ENCODE results near the gene LAMTOR2. TPM values are rescaled to one million over a fixed set of nuclear protein-coding genes. Genes with fewer than 3 reads are reported as not detected.

Gene LAMTOR2
- total and polyA plus RNA-seq, 9 of the 15 experiments (the other 6 are each of a cell fraction or from before 2014, with no cell fraction given) = 39.0 to 161 (median 74.6) TPM

GRCh38 chr1:156054500-156055280, at the start of gene LAMTOR2 (continued):
- 0 out of 2 replicates have a peak, but pooled peaks have one; percentile 5 for TF ChIP-seq ZNF764 (CRISPR knock-in tag; IDR thresholded peaks at IDR 0.05; ENCODE audit: low read depth)
- TF ChIP-seq HDAC1 (IDR thresholded peaks at IDR 0.05) = peak in 1 of 2 experiments; percentile 86; a peak in 2 of 4 replicates
- no peak for TF ChIP-seq PTTG1 (tag; IDR thresholded peaks at IDR 0.05; ENCODE audit: low read depth)
- TF ChIP-seq ZNF384 (IDR thresholded peaks at IDR 0.05; ENCODE audit: low read depth, low read length) = no peak
- peak; percentile 58 to 71 for TF ChIP-seq NRF1 (conservative IDR thresholded peaks at IDR 0.05 in 1 of 2, IDR thresholded peaks at IDR 0.05 in 1 of 2)
- peak; percentile 84 for TF ChIP-seq GABPA (tag; conservative IDR thresholded peaks at IDR 0.05; ENCODE audit: low read depth)
- no peak for TF ChIP-seq FOXP4 (CRISPR knock-in tag; IDR thresholded peaks at IDR 0.05; ENCODE audit: borderline replicate concordance)
- peak; percentile 11; the same call in 1 of the 2 replicates for TF ChIP-seq DPF2 (IDR thresholded peaks at IDR 0.05)
- no peak for TF ChIP-seq MEIS2 (IDR thresholded peaks at IDR 0.05; ENCODE audit: partially characterized antibody)
- TF ChIP-seq DACH1 (IDR thresholded peaks at IDR 0.05; ENCODE audit: partially characterized antibody) = no peak
- TF ChIP-seq LEF1 (IDR thresholded peaks at IDR 0.05) = peak; percentile 60; the same call in 1 of the 2 replicates
- TF ChIP-seq DIDO1 (tag; IDR thresholded peaks at IDR 0.05; ENCODE audit: low read depth) = no peak; the same call in 1 of the 2 replicates
- TF ChIP-seq PREB (CRISPR knock-in tag; IDR thresholded peaks at IDR 0.05) = no peak
- TF ChIP-seq RFX5 (IDR thresholded peaks at IDR 0.05; ENCODE audit: low read depth, low read length) = no peak
- peak; percentile 92 for TF ChIP-seq ELF1 (tag; IDR thresholded peaks at IDR 0.05)
- no peak for TF ChIP-seq DLX4 (CRISPR knock-in tag; IDR thresholded peaks at IDR 0.05)
- no peak for TF ChIP-seq CEBPG (CRISPR knock-in tag; IDR thresholded peaks at IDR 0.05)
- TF ChIP-seq CEBPG (tag; conservative IDR thresholded peaks at IDR 0.05 in 1 of 2, IDR thresholded peaks at IDR 0.05 in 1 of 2) = no peak
- TF ChIP-seq ZNF408 (CRISPR knock-in tag; IDR thresholded peaks at IDR 0.05; ENCODE audit: low read depth) = no peak
- no peak for TF ChIP-seq PPARD (CRISPR knock-in tag; IDR thresholded peaks at IDR 0.05)
- no peak for TF ChIP-seq KDM1A (IDR thresholded peaks at IDR 0.05)
- no peak for TF ChIP-seq WHSC1 (IDR thresholded peaks at IDR 0.05; ENCODE audit: low read length)
- TF ChIP-seq CREB1 (IDR thresholded peaks at IDR 0.05) = peak; percentile 49; the same call in 1 of the 2 replicates
- TF ChIP-seq CREB1 (CRISPR knock-in tag; IDR thresholded peaks at IDR 0.05) = no peak; the same call in 1 of the 2 replicates
- no peak for TF ChIP-seq NFE2 (IDR thresholded peaks at IDR 0.05; ENCODE audit: low read depth)
- TF ChIP-seq CREBBP (IDR thresholded peaks at IDR 0.05; ENCODE audit: low read depth, low read length) = no peak
